Stimulated activated CD8-positive, alpha-beta memory T cell treated with anti-CD3 and anti-CD28 coated beads, Interleukin-12 subunit alpha, Interleukin-12 subunit beta, amount 100 ng/mL, for 24 hours (primary cell): ENCODE measurements around the gene SRCAP.
A peak's percentile ranks its signal among the peaks of the same experiment; 100 is the strongest.

Source experiments
- DNase-seq: peaks from one replicate; pipeline ENCODE4 v3.0.0-alpha.2; 2020; ENCODE audit errors: extremely low read depth

The SRCAP gene

GRCh38 chr16:30698816-30699614 is at the start of gene SRCAP:
SRCAP (plus strand) TSS chr16:30699171; CDS start chr16:30700825, 1,654 bp downstream.
- peak; percentile 67 for DNase-seq

DNA sequence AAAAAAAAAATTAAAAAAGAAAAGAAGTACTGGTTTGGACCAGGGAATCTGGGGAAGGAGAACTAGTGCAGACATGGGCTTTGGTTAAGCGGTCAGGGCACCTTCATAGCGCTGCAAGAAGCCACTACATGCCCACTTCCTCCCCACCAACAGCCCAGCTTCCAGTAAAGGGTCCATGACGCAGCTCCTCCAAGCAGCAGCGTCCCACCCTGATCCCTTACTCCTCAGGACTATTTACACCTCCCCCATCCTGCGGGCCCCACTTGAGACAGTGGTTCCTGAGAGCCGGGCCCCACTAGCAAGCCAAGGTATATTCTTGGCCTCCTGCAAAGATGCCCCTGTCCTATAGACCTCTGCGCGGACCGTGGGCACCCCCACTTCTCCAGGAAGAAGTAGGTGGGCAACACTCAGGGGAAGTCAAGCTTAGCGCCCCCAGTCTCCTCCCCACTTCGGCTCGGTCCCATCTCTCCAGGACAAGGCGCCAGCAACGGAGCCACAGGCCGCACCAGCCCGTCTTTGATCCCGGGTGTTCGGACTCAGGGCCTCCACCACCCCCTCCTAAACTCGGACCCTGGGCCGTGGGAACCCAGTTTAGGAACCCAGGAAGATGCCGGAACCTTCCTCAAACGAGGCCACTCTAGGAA is 49.1 kb upstream of the SRCAP start:
- DNase-seq: no peak

- DNase-seq: peak; percentile 97
Measured at GRCh38 chr16:30650369-30651123, 48.4 kb upstream of the SRCAP start, which contains the start of gene PRR14. PRR14 (plus strand) TSS chr16:30650960; CDS start chr16:30651646, 686 bp downstream.

DNA sequence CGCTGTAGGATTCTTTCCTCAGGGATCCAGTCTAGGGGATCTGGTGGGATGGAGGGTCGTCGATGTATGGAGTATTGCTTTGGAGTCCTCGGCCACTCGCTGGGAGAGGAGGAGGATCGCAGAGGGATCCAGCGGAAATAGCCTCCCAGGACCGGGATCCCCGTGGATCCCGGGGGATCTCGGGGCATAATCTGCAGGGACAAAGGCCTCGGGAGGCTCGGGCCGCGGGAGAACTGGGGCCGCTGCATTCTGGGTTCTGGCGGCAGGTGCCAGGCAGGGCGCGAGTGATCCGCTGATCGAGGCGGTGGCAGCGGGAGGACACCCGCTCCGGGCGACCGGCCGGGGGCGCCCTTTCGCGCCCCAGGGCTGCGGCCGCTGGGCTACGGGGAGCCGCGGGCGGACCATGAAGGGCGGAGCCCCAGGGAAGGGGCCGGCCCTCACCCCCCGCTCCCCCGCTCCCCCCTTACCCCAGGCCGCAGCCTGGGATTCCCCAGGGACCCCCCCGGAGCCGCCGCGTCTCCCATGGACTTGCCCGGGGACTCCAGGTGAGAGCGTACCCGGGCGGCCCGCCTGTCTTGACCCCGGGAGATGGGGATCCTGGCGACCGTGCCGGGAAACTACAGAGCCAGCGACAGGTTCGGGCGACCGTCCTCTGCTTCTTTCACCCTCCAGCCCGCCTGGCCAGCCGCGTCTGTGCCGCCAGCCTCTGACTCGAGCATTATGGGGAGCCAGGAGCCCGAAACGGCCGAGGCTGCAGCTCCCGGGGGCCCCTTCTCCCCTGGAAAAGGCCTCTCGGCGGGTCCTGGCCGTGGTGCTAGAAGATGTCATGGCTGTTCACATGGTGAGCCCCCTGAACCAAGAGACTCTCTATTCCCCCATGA is 47.6 kb upstream of the SRCAP start:
- DNase-seq: no peak

- DNase-seq: no peak
Measured at GRCh38 chr16:30652005-30652296, 47.0 kb upstream of the SRCAP start.

DNA sequence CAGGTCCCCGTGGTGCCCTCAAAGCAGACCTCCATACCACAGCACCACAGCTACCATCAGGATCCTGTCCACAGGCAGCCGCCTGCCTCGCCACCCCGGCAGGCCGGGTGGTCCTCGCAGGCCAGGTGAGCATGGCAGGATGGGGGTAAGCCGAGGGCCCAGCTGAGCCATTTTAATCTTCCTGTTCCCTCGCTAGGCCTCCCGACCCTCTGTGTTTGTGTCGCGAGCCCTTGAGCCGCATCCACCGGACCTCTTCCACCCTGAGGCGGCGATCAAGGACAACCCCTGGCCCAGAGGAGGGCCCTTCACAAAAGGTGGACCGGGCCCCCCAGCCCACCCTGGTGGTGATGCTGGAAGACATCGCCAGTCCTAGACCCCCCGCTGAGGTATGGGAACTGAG is 46.3 kb upstream of the SRCAP start:
- DNase-seq: no peak

DNA sequence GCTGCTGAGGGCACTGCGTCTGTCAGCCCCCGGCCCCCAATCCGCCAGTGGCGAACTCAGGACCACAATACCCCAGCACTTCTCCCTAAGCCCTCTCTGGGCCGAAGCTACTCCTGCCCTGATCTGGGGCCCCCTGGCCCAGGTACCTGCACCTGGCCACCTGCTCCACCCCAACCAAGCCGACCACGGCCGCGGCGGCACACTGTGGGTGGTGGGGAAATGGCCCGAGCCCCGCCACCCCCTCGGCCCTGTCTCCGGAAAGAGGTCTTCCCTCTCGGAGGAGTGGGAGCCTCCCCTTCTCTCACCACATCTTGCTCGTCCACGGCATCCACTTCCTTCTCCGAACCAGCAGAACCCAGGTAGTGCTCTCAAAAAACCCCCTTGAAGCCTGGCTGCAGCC is 44.1 kb upstream of the SRCAP start:
- no peak for DNase-seq

- no peak for DNase-seq
Measured at GRCh38 chr16:30655815-30656347, 43.1 kb upstream of the SRCAP start.

GRCh38 chr16:30656388-30656787 is 42.6 kb upstream of the SRCAP start:
- no peak for DNase-seq

DNA sequence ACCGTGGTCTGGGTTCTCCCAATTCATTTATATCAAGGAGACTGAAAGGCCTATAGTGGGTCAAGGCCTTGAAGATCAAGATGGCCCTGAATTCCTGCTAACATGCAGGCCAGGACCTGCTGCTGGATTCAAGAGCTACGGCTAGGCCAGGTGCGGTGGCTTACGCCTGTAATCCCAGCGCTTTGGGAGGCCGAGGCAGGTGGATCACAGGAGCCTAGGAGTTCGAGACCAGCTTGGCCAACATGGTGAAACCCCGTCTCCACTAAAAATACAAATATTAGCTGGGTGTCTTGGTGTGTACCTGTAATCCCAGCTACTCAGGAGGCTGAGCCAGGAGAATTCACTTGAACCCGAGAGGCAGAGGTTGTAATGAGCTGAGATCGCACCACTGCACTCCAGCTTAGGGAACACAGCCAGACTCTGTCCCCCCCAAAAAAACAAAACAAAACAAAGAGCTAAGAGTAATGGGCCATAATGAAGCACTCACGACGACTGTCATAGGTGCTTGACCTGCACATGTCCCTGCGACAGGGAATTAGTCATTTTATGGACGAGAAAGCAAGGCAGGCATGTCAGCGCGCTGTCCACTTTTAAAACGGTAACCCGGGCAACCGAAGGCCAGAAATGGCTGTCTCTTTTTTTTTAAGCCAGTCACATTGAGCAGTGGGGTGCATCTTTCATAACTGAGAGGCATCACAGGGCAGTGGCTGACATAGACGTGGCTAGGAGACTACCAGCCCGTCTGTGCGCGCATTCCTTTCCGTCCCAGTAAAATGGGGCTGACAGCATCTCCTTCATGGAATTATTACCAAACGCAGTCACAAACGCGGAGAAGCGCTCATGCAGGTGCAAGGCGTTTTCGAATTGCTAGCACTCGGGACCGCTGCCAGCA is 41.8 kb upstream of the SRCAP start:
- no peak for DNase-seq

DNA sequence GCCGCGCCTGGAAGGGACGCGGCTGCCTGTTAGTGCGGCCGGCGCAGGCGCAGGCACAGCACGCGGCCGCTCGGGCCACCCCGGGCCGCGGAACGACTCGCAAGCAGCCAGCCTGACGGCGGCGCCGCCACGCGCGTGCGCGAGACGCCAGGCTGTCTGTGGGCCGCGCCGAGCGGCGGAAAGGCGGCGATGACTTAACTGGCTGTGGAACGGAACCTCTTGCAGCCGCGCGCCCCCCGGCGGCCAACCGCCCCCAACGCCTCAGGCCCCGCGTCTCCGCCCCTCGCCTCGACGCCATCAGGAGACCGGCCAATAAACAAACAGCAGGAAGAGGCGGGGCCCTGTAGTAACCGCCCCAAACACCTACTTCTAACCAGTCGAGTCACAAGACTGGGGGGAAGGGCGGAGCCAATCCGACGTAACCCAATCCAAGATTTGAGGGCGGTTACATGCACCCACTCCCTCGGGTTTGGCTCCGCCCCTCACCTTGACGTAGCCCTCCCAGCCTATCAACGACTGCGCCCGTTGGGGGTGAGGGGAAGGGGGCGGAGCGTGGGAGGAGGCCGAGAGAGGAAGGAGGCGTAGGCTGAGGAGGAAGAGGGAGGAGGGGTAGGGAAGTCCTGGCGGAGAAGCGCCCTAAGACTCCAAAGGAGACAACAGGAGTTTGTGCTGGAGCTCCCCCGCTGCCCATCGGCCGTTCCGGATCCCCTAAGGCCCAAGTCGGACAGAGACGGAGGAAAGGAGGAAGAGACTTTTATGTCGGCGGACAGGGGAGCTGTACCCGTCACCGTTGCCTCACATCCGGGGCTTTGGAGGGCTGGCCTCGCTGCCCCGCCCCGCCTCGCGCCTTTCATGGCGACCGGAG is 40.9 kb upstream of the SRCAP start, which contains the start of gene FBRS:
FBRS (plus strand) TSS at position 566 of the 865 bp plus-strand sequence. CDS start 1,088 bp downstream, outside the sequence.
- DNase-seq: peak; percentile 100

DNA sequence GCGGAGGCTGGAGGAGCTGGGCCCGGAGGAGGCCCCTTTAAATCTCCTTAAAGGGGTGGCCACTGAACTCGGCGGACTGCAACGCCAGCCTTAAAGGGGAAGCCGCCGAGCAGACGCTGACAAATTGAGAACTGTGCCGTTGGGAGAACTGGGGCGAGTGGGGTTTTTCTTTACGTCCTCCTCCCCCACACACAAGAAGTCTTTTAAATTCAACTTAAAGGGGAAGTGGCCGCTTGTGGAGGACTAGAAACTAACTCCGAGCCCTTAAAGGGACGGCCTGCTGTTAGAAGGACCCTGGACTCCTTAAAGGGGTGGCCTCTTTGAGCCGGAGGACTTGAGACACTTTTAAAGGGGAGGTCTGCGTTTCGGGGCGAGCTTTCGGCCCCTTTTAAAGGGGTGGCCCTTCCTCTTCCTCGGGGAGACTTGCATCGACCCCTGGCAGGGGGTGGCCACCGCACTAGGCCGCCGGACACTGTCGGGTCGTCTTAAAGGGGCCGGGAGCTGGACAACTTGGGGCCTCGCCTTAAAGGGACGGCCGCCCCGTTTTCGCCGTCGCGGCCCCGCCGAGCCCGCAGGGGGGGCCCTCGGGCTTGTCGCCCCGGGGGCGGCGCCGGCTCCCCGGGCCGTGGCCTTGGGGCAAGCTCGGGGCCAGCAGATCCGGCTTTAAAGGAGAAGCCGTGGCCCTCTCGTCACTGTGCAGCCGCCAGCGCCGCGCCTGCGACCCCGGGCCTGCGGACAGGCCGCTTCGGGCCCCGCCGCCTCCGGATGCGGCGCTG is 40.1 kb upstream of the SRCAP start:
- DNase-seq: no peak

DNA sequence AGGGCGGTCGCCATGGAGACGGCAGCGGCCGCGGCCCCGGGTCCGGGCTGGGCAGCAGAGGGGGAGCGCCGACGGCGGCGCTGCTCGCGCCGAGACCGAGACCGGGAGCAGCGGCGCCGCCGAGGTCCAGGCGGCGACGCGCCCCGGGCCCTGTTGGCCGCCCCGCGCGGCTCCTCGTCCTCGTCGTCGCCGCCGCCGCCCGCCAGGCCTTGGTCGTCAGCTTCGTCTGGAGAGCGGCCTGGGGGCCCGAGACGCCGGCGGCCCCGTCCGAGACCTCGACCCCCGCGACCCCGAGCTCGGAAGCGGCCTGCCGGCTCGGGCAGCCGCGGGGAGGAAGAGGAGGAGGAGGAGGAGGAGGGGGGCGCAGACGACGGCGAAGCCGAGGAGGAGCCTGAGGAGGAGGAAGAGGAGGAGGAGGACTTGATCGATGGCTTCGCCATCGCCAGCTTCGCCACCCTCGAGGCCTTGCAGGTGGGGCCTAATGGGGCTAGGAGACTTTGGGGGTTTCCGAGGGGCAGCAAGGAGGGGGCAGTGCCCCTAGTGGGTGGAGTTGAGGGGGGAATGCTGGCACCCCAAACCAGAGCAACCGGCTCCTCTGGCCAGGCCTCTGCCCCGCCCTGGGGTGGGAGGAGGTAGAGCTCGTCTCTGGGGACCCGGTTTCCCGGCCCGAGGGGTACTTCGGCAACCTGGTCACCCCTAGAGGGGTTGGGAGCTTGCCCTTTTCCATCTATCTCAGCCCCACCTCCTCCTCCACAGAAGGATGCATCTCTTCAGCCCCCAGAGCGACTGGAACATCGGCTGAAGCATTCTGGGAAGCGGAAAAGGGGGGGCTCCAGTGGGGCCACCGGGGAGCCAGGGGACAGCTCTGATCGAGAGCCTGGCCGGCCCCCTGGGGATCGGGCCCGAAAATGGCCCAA is 39.2 kb upstream of the SRCAP start:
- no peak for DNase-seq

- no peak for DNase-seq
Measured at GRCh38 chr16:30660424-30661261, 38.3 kb upstream of the SRCAP start.

GRCh38 chr16:30662449-30662848 is 36.5 kb upstream of the SRCAP start:
- DNase-seq: no peak

DNA sequence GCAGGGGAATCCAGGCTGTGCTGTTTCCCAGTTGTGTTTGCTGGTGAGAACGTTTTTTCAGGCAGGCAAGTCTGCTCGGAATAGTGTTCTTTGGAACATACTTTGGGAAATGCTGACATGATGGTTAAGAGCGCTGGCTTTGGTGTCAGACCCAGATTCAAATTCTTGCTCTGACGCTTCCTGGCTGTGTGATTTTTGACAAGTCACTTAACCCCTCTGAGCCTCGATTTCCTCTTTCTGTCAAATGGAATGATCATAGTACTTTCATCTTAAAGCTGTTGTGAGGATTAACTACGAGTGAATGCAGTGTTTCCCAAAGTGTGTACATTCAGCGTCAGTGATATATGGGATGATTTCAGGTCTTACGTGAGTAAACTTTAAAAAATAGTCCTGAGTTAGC is 35.9 kb upstream of the SRCAP start:
- DNase-seq: no peak

GRCh38 chr16:30663820-30664219 is 35.2 kb upstream of the SRCAP start:
- no peak for DNase-seq
